ENCODE data around the gene IGFL2.
"Not testable (repeated sequence)": the region's sequence is repeated elsewhere in the genome, so short reads cannot be mapped to it uniquely, and the experiment has no call there.

The IGFL2 gene

DNA sequence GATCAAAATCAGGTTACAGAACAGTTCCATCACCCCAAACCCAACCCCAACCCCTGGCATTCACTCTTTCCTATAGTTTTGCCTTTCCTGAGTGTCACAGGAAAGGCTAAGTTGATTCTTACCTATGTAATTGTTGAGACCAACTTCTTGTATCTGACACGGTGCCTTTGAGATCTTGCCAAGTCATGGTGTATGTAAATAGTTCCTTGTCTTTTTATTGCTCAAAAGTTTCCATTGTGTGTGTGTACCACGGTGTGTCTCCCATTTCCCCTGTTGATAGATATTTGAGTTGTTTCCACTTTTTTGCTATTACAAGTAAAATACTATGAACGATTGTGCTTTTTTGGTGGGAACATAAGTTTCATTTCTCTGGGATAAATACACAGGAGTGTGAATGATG lies 3.3 kb upstream of the IGFL2 start:
- no peak for DNase-seq

DNA sequence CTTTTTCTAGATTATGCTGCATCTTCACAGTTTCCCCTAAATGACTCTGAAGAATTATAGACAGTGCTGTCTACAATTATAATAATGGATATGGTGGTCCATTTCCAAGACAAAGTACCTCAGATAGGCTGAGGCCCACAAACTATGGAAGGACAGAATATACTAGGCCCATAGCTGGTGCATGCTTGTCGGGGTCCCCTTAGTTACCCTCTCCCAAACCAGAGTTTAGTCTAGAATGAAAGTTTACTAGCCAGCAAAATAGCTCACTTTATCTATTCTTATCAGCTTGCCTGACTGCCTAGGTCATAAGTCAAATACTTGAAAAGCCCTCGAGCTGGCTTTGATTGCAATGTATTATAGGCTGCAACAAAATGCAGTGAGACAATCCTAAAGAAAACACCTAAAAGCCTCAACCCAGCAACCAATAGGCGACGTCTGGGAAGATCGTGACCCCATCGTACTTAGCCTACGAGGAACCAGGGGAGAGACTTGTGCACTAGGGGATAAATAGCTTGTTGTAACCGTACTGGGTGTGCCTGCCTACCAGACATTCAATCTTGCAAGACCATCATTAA lies 785 bp upstream of the IGFL2 start:
- no peak for DNase-seq

DNA sequence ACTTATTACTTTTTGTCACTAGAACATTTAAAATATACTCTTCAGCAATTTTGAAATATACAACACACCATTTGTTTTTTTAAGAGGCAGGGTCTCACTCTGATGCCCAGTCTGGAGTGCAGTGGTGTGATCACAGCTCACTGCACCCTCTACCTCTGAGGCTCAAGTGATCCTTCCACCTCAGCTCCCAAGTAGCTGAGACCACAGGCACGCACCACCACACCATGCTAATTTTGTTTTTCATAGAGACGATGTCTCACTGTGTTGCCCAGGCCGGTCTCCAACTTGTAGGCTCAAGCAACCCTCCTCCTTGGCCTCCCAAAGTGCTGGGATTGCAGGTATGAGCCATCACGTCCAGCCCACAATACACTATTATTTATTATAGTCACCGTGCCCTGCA lies 2.6 kb downstream of the IGFL2 start:
- DNase-seq = no peak

DNA sequence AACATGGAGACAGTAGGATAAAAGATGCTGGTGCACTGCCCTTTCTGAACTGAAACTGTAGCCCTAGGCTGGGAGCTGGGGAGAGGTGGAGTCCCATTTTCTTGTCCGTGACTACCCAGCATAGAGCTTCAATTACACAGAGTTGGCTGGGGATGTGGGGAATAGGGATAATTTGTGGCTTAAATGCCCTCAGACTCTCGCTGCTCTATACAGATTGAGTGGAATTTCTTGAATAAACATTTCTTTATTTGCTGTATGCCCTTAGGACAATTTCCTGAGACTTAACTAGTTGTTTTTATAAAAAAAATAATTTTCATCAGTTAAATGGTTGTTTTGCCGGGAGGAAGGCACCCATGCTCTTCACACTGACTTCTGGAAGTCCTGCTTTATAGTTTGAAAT lies 7.2 kb downstream of the IGFL2 start:
- DNase-seq = no peak

DNA sequence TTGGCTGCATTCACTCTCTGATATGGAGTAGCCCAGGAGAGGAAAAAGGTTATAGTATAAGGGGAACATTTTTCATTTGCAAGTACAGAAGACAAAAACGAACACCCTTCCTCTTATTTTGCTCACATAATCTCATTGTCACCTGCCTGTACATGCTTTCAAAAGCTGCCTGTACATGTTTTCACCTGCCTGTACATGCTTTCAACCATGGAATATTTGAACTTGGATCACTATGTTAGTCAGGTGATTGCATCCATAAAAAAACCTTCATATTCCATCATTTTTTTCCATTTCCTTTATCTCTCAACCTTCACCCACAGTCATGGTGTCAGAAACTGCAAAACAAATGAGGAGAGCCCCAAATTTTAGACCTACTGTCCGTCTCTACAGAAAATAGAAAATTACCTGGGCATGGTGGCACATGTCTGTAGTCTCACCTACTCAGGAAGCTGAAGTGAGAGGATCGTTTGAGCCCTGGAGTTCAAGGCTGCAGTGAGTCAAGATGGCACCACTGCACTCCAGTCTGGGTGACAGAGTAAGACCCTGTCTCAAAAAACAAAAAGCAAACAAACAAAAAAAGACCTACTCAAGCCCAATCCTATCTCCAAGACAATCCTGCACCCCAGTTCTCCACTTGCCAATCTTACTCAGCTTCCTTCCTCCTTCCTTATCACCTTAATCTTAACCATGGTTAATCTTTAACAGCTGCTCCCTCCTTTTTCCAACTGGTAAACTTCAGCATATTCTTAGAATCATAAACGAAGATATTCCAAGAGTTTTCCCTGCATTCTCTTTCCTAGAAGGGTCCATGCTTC lies 11.6 kb downstream of the IGFL2 start:
- DNase-seq = no peak

DNA sequence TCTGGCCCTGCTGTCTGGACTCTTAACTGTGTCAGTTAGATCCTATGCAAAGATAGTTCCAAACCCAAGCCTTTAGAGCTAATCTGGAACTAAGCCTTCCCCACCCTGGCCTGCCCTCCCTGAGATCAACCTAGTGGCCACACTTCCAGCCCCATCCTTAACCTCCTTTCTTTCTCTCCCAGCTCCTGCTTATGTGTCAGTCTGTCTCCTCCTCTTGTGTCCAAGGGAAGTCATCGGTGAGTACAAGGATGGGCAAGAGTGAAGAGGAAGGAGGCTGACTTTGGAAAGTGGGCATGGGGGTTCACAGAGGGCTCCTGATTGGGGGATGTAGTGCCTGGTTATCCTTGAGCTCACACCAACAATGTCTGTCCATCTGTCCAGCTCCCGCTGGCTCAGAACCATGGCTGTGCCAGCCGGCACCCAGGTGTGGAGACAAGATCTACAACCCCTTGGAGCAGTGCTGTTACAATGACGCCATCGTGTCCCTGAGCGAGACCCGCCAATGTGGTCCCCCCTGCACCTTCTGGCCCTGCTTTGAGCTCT lies 12.3 kb downstream of the IGFL2 start:
- DNase-seq = no peak

DNA sequence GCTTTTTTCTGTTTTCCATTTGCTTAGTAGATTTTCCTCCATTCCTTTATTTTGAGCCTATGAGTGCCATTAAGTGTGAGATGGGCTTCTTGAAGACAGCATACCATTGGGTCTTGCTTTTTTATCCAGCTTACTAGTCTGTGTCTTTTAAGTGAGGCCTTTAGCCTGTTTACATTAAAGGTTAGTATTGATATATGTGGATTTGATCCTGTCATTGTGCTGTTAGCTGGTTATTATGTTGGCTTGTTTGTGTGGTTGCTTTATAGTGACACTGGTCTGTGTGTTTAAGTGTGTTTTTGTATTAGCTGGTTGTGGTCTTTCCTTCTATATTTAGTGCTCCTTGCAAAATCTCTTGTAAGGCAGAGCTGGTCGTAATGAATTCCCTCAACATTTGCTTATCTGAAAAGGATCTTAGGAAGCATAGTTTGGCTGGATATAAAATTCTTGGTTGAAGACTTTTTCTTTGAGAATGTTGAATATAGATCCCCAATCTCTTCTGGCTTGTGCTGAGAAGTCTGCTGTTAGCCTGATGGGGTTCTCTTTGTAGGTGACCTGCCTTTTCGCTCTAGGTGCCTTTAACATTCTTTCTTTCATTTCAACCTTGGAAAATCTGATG lies 13.7 kb downstream of the IGFL2 start:
- not testable (repeated sequence) for DNase-seq

DNA sequence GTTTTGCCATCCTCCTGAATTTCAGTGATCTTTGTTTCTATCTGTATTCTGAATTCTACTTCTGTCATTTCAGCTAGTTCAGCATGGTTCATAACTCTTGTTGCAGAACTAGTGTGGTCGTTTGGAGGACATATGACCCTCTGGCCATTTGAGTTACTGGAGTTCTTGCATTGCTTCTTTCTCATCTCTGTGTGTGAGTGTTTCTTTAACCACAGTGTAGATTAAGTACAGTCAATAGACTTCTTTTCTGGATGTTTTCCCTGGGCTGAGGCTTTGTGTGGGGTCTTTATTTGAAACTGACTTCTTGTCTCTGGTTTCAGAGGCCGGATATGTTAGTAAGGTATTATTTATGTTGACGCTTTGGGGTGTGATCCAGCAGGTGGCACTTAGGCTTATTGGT lies 14.7 kb downstream of the IGFL2 start:
- no peak for DNase-seq

DNA sequence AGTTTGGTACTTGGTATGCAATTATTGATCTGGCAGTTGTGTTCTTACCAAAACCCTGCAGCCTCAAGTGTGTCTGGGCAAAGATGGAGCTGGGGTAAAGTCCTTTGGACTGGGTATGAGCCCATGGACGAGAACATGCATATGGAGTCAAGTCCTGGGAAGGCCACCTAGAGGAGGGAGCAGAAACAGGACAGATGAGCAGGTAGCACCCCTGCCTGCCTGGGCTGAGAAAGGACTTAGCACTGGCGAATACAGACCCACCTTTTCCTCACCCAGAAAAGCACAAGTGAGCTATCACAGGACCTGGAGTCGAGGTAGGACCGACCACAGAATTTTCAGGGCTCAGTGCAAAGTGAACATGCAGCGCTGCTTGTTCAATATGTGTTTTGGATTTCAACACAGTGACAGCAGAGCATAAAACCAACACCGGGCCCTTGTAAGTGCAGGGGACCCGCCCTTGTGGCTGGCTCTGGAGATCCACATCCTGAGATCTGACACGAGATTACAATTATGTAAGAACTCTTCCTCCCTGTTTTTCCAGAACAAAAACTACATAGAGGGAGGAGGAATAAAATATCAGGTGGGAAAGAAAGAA lies 25.9 kb downstream of the IGFL2 start:
- no peak for DNase-seq

DNA sequence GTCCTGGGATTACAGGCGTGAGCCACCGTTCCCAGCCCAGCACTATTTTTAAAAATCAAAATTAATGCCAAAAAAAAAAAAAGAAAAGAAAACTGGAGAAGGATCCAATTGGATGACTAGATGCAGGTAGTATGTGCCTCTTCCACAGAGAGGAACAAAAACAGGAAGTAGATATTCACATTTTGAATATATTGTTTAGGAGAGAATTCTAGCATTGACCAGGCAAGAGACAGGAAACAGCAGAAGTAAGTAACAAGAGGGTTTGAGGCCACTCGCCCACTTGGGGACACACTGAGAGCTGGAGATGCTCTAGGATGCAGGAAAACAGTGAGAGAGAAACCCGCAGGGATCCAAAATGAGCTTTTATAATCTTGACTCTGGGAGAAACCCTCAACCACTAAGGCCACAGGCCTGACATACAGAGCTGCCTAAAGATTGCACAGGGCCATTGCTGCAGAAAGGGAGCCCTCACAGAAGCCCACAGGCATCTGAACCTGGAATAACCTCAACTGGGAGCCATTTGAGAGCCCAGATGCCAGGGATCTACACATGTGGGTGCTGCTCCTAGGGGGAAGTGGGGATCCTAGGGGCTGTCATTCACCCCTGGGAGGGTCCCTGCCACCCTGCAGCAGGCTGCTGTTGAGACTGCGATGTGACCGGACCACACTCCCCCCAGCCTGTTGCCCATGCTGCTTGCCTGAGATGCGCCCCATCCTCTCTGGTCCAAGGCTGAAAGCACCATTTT lies 28.2 kb downstream of the IGFL2 start:
- no peak for DNase-seq

DNA sequence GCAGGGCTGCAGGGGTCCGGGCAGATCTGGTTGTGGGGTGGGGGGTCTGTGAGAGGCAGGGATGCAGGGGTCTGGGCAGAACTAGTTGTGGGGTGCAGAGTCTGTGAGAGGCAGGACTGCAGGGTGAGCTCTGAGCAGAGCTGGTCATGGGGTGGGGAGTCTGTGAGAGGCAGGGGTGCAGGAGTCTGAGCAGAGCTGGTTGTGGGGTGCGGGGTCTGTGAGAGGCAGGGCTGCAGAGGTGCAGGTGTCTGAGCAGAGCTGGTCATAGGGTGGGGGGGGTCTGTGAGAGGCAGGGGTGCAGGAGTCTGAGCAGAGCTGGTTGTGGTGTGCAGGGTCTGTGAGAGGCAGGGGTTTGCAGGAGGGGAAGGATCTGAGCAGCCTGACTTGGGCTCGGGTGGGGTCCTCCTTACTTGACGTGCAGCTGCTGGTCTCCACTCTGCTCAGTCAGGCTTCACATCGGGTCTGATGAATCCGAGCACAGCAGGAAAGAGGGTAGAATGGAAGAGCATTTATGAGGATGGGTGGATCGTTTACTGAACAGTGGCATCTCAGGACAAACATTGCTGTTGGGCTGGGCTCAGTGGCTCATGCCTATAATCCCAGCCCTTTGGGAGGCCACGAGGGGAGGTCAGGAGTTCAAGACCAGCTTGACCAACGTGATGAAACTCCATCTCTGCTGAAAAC lies 31.2 kb downstream of the IGFL2 start:
- DNase-seq = no peak

DNA sequence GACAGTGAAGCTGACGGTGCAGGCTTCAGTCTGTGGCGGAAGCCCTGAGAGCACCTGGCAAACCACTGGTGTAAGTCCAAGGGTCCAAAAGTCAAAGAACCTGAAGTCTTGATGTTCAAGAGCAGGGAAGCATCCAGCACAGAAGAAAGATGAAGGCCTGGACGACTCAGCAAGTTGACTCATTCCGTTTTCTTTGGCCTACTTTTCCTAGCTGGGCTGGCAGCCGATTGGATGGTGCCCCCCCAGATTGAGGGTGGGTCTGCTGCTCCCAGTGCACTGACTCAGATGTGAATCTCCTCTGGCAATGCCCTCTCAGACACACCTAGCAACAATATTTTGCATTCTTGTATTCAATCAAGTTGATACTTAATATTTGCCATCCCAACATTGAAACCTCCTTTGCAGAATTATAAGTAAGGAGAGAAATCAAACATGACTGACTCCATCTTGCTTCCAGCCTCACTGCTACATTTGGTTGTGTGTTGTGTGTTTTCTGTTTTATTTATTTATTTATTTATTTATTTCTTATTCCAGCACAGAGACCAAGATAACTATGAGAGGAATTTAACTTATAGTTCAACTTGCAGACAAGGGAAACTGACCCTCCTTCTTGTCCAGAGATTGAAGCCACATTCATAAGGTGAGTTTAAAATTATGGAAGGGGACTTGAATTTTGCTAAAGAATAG lies 32.8 kb downstream of the IGFL2 start:
- peak; percentile 47 for DNase-seq

DNA sequence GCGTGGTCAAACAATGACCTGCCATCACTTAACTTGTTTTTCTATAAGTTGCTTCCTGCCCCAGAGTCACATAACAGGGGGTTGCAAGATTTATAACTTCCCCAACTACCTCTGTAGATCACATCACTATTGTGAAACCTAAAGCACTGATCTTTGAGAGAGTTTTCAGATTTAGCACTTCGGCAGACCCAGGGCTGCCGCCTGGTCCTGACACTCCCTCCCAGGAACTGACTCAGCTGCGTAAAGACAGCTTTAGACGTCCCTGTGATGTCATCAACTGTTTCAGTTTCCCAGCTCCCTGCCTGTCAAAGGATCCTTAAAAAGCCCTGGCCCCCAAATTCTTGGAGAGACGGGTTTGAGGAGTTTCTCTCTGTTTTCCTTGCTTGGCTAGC lies 33.3 kb downstream of the IGFL2 start:
- DNase-seq = no peak

DNA sequence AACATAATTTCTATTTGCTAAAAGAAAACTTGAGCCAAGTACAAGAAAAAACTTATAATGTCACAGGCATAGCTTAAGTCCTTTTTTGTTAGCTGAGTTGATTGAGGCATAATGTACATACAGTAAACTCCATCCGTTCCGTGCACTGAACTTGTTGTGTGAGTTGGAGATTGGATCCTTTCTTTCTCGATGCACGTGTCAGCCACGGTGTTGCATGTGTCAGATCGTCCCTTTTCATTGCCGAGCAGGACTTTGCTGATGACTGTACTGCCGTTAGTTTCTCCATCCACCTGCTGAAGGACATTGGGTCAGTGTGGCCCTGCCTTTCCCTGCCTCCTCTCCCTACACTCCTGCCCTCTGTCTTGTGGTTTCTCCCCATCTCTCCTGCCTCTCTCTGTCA lies 34.4 kb downstream of the IGFL2 start:
- no peak for DNase-seq

DNA sequence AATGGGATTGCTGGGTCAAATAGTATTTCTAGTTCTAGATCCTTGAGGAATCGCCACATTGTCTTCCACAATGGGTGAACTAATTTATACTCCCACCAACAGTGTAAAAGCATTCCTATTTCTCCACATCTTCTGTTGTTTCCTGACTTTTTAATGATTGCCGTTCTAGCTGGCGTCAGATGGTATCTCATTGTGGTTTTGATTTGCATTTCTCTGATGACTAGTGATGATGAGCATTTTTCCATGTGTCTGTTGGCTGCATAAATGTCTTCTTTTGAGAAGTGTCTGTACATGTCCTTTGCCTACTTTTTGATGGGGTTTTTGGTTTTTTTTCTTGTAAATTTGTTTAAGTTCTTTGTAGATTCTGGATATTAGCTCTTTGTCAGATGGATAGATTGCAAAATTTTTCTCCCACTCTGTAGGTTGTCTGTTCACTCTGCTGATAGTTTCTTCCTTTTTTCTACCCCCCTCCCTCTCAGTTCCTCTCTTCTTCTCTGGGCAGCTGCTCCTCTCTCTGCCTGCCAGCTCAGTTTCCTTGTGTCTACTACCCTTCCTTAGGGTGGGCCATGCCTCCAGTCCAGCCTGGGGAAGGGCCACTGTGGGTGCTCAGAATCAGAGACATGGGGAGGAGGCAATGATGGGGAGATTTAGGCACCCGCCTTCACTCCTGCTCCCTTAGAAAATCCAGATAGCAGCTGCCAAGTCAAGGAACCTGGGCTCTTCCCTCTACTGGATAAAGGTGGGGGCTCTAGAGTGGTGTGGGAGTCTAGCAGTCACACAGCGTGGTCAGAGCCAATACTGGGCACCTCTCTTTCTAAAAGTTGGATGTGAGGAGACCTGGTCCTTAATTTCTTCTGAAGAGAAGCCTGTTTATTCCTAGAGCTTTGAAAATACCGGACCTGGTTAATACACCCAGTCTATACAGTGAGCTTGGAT lies 37.0 kb downstream of the IGFL2 start:
- not testable (repeated sequence) for DNase-seq

DNA sequence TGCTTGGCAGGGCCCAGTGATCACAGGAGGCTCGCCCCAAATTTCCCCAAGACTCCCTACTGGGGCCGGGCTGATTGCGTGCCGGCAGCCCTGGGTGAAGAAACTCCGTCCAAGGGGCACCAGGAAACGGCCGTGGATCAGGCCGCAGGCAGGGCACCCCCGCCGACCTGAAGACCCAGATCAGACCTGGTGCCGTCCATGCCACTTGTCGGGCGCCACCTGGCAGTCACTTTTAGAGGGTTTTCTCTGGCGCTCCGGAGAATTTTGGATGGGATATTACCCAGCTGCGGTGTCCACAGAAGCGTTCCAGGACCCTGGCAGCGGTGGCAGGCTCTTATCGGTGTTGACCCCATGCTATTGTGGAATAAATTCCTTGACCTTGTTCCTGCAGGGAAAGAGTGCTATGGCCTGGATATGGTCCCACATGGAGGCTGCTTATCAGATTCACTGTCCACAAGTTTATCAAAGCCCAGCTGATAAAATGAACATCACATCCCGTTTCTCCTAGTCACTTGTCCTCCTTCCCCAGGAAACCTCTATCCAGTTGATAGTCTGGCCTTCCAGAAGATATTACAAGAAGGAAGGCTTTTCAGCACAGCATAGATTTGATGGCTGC lies 38.2 kb downstream of the IGFL2 start:
- DNase-seq = no peak

DNA sequence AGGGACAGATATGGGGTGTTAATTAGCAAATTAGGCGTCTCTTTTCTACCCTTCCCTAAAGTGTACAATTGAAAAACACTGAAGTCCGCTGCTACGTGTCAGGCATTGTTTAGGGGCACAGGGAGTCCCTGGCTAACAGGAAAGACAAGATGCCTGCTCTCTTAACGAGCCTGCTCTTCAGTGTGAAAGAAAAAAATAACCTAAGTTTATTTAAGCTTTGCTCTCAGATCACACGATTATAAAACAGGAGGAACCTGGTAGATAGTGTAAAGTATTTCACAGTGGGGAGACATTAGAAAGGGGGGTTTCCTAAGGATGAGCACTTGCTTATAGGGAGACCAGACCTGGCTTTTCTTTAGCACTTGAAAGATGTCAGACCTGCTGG lies 38.7 kb downstream of the IGFL2 start:
- no peak for DNase-seq

DNA sequence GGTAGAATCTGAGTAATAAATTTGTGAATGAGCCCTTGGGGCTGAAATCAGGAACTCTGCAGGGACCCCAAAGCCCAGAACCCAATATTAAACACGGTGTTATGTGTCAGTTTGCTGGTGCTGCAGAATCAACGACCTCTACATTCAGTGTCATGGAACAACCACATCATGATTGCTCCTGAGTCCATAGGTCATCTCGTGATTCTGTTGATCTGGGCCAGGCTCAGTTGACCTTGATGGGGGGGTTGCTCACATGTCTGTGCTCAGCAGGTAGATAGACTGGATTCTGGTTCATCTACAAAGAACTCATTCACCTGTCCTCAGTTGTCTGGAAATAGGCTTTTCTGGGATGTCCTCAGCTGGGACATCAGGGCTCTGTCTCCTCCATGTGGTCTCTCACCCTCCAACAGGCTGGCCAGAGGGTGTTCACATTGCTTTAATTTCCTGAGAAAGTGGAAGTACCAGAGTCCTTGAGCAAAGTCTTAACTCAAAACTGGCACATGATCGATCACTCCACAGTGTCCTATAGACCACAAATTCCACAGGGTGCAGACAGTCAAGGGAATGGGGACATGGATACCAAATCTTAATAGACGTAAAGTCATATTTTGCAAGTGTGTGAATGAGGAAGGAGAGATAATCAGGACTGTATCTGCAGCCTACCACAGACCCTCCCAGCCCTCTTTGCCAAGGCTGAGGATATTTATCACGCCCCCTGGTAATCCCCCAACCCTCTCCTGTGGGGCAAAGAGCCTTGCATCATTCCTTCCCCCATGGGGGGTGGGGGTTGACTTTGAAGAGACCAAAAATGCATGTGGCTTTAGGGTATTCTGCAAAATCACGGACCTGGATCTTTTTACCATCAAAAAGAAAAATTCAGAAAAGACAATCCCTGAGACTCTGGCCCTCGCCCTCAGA lies 42.2 kb downstream of the IGFL2 start:
- DNase-seq = no peak

DNA sequence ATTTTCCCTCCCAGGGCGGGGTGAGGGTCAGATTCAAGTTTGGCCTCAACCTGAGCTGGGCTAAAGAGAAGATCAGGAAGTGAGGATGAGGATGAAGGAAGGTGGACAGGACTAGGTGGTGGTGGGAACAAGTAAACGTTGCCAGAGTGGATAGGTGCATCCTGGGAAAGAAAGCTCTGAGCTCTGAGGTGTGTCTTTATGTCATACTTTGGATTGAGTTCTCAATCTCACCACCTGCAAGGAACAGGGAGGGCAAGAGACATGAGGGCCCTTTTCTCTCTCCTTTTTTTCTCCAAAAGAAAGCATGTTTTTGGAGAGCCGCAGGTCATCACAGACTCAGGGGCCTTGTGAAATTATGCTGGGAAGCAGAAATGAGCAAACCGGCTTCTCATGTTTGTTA lies 43.3 kb downstream of the IGFL2 start:
- no peak for DNase-seq
